SU-DHL-6 (cell line): ENCODE measurements around the gene NAIF1.

Experiments
- EZH2phosphoT487 ChIP-seq: fragments of 200-600 bp; sonication (generic), shearing (Covaris generic); conservative IDR thresholded peaks from 2 replicates; pipeline ENCODE4 v1.6.1; 2018; ENCODE audit warnings: mild to moderate bottlenecking, antibody characterized with exemption, low read length, moderate library complexity, mixed read lengths
- TF ChIP-seq, protein P1 (sequence below): fragments of 200-600 bp; sonication (generic); IDR thresholded peaks from one replicate; pipeline ENCODE4 v1.5.1; 2017; ENCODE audit warnings: antibody characterized with exemption, mild to moderate bottlenecking, low read length, moderate library complexity; ENCODE audit not compliant: insufficient read depth, poor library complexity, severe bottlenecking

- no peak for TF ChIP-seq EZH2phosphoT487
- TF ChIP-seq, protein P1, sequence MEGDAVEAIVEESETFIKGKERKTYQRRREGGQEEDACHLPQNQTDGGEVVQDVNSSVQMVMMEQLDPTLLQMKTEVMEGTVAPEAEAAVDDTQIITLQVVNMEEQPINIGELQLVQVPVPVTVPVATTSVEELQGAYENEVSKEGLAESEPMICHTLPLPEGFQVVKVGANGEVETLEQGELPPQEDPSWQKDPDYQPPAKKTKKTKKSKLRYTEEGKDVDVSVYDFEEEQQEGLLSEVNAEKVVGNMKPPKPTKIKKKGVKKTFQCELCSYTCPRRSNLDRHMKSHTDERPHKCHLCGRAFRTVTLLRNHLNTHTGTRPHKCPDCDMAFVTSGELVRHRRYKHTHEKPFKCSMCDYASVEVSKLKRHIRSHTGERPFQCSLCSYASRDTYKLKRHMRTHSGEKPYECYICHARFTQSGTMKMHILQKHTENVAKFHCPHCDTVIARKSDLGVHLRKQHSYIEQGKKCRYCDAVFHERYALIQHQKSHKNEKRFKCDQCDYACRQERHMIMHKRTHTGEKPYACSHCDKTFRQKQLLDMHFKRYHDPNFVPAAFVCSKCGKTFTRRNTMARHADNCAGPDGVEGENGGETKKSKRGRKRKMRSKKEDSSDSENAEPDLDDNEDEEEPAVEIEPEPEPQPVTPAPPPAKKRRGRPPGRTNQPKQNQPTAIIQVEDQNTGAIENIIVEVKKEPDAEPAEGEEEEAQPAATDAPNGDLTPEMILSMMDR = no peak
Measured at GRCh38 chr9:128025736-128026135, 41.4 kb downstream of the NAIF1 start.
